Vagina (tissue), 2 donors: Measurements from ENCODE around the gene DDX23. TPM values are rescaled to one million over a fixed set of nuclear protein-coding genes. Genes with fewer than 3 reads are reported as not detected.

Experiments
- DNase-seq, 2 donors: peaks; one replicate each; pipeline ENCODE4 v3.0.0-alpha.2; 2017; ENCODE audit errors: extremely low spot score in 2 of 2
- H3K27ac ChIP-seq: fragments of 200-600 bp; sonication (generic); one replicate; pipeline ENCODE4 v1.5.1; 2019
- H3K27me3 ChIP-seq: fragments of 200-600 bp; sonication (generic); one replicate; pipeline ENCODE4 v1.5.1; 2019
- H3K36me3 ChIP-seq, 2 donors: fragments of 200-600 bp; sonication (generic); one replicate each; pipeline ENCODE4 v1.5.1; 2017 to 2019
- H3K4me1 ChIP-seq: fragments of 200-600 bp; sonication (generic); one replicate; pipeline ENCODE4 v1.5.1; 2019
- H3K4me3 ChIP-seq, 2 donors: fragments of 200-600 bp; sonication (generic); 1 replicate in 1 of 2; 2 replicates in 1 of 2; pipeline ENCODE4 v1.5.1; 2016 to 2019
- H3K9me3 ChIP-seq: fragments of 200-600 bp; sonication (generic); one replicate; pipeline ENCODE4 v1.5.1; 2019
- CTCF ChIP-seq, 3 experiments: fragments of 450-650 bp in 2 of 3; fragments of 200-600 bp in 1 of 3; sonication (generic) in 1 of 3; IDR thresholded peaks; one replicate each; pipeline ENCODE4 v1.5.1; 2017 to 2019; ENCODE audit warnings: antibody characterized with exemption in 3 of 3, mild to moderate bottlenecking in 2 of 3, moderate library complexity in 2 of 3
- POLR2AphosphoS5 ChIP-seq, 2 donors: sonication (generic); formaldehyde crosslinking; IDR thresholded peaks; one replicate each; pipeline ENCODE4 v1.9.0; 2017; ENCODE audit warnings: antibody characterized with exemption in 2 of 2, mild to moderate bottlenecking in 2 of 2, low read depth in 1 of 2; ENCODE audit not compliant: insufficient read depth in 1 of 2
- intact Hi-C: fragments of 100-400 bp; cut with DNase I; formaldehyde crosslinking; loops from one replicate; pipeline ENCODE4 v1.15.1; 2023
- small RNA-seq: library from RNA; depleted of rRNA; stranded (forward); fragments of <200 nt; gene quantifications from one replicate; pipeline ENCODE3, GENCODE V24; 2016
- total RNA-seq: library from RNA; depleted of rRNA; stranded (reverse); fragments of >200 nt; gene quantifications from one replicate; pipeline ENCODE4 v1.2.3, GENCODE V29; 2016

Gene DDX23
- total RNA-seq, 1 donor from 2014 or later: 57.9 TPM

GRCh38 chr12:48779869-48780268 lies 72.1 kb downstream of the DDX23 start:
- Histone ChIP-seq H3K36me3 (peaks cover 0 to 19% of the 10 kb centered on the region in 2 donors), H3K4me1 (peaks cover 31% of the 10 kb centered on the region), H3K4me3 (no peak overlapping the region), H3K27ac (peak overlapping the region; percentile 73), H3K27me3 (no peaks in the 10 kb centered on the region), H3K9me3 (no peaks in the 10 kb centered on the region)
- intact Hi-C loops: no loop called here
- peak in 1 of 2 donors; percentile 83 for DNase-seq
- TF ChIP-seq POLR2AphosphoS5 (IDR thresholded peaks at IDR 0.05; ENCODE audit: insufficient read depth in 1 of 2, low read depth in 1 of 2): peak; percentile 12 to 57
- TF ChIP-seq CTCF (IDR thresholded peaks at IDR 0.05): no peak

Small RNA genes within 50 kb of the gene (small RNA-seq; reads per million reads assigned to genes)
- gene RF00019 (not detected), gene RNU6-600P (not detected)

Other genes starting within 250 kb of the DDX23 start
- 86.2 TPM for gene KANSL2, start 169.9 kb downstream of the DDX23 start, total RNA-seq
- 58.4 TPM for gene CCNT1, start 135.5 kb downstream of the DDX23 start, total RNA-seq
- 30.0 TPM for gene ADCY6, start 63.1 kb downstream of the DDX23 start, total RNA-seq
- gene CACNB3, start 33.7 kb downstream of the DDX23 start, total RNA-seq: 36.1 TPM
- 3.9 TPM for gene RND1, start 13.7 kb upstream of the DDX23 start, total RNA-seq
- gene FKBP11, start 73.3 kb upstream of the DDX23 start, total RNA-seq: 16.9 TPM
- 56.2 TPM for gene ARF3, start 105.3 kb upstream of the DDX23 start, total RNA-seq
- 4.7 TPM for gene WNT10B, start 119.6 kb upstream of the DDX23 start, total RNA-seq
- gene WNT1, start 126.2 kb upstream of the DDX23 start, total RNA-seq: not detected
- gene DDN, start 147.2 kb upstream of the DDX23 start, total RNA-seq: not detected
- 67.0 TPM for gene PRKAG1, start 166.6 kb upstream of the DDX23 start, total RNA-seq
- 38.8 TPM for gene KMT2D, start 208.6 kb upstream of the DDX23 start, total RNA-seq
- 1.7 TPM for gene RHEBL1, start 217.8 kb upstream of the DDX23 start, total RNA-seq
- 1.5 TPM for gene DHH, start 242.6 kb upstream of the DDX23 start, total RNA-seq